ENCODE data around the gene PRR23E. TPM values are rescaled to one million over a fixed set of nuclear protein-coding genes. Genes with fewer than 3 reads are reported as not detected.

The PRR23E gene
- total RNA-seq, 1 donor from 2014 or later = not detected

DNA sequence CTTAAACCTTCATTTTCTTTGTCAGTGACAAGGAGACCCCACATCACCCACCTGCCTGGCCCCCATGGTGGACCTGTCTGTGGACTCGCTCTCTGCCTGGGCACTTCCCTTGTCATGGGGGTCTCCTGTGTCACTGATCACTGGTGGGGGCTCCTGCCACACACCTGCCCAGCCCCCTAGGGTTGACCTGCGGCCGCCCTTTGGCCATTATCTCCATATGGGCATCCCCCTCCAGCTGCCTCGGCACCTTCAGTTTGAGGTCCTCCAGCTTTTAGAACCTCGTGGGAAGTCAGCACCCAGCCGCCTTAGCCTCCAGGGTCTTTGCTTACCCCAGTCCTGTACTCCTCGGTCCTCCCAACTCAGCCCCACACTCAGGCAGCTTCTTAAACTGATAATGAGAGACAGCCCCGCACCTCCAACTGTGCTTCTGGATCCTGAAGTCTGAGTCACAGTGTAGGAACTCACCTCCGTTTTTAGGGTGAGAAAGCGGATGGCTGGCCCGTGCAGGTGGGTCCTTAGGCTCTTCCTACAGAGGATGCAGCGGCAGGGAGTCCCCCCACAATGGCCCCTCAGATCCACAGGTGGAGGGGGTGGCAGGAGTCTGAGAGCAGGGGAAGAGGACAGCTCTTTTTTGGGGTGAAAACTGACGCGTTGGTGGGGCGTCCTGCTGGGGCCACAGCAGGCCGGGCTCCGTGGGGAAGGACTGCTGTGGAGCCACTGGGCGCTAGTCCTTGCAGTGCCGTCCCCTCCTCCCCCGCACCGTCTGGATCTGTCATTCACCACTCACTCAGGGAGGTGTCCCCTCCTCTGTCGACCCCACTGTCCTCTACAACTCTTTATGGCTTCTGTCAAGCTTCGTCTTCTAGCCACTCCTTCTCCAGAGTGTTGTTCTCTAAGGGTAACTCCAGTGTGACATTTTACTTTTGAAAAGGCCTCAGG, 8.7 kb upstream of the PRR23E start:
- no peak for DNase-seq (ENCODE audit: low spot score)

DNA sequence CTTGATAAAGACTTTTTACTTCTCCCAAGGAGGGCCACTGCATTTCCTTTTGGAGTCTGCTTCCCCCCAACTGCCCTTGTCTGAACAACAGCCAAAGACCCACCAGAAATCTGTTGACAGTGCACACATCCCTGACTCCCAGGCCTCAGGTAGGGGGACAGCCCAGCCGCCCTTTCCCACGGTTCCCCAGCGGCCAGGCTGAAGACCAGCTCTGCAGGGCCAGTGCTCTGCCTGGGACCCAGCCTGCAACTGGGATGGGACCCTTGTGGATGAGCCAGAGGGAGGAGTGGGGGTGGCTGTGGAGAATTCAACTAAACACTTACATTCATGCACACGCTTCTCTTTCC, 8.1 kb upstream of the PRR23E start:
- DNase-seq (ENCODE audit: low spot score) = no peak

DNA sequence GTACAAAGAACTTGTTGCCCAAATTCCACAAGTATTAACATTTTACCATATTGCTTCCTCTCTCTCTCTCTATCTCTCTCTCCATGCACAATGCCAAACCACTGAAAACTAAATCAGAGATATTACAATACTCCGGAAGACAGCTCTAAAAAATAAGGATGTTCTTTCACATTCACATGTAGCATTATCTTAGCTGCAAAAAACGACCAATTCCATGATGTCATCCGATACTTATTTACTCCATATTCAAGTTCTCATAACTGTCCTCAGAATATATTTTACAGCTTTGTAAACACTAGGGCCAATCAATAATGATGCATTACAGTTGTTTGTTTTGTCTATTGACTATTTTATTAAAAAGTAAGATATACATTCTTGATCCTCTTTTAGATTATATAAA, 7.7 kb upstream of the PRR23E start:
- DNase-seq (ENCODE audit: low spot score) = no peak

DNA sequence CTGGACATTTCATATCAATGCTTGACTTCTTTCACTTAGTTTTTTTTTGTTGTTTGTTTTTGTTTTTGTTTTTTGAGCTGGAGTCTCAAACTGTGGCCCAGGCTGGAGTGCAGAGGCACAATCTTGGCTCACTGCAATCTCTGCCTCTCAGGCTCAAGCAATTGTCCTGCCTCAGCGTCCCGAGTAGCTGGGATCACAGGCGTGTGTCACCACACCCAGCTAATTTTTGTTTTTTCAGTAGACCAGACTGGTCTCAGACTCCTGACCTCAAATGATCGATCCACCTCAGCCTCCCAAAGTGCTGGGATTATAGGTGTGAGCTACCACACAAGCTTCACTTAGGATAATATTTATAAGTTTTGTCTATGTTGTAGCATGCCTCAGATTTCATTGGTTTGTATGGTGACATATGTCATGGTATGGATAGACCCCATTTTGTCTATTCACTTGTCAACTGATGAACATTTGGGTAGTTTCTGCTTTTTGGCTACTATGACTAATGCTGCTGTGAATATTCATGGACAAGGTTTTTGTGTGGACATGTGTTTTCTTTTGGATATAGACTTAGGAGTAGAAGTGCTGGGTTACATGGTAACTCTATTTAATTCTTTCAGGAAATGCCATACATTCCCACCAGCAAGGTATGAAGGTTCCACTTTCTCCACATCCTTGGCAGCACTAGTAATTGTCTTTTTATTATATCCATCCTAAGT, 6.8 kb upstream of the PRR23E start:
- no peak for DNase-seq (ENCODE audit: low spot score)

DNA sequence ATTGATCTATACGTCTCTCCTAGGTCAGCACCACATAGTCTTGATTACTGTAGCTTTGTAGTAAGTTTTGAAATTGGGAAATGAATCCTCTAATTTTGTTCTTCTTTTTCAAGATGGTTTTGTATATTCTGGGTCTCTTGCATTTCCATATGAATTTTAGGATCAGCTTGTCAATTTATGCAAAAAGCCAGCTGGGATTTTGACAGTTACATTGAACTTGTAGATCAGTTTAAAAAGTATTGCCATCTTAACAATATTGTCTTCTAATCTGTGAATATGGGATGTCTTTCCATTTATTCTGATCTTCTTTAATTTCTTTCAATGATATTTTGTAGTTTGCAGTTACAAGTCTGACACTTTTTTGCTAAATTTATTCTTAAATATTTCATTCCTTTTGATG, 5.6 kb upstream of the PRR23E start:
- no peak for DNase-seq (ENCODE audit: low spot score)

DNA sequence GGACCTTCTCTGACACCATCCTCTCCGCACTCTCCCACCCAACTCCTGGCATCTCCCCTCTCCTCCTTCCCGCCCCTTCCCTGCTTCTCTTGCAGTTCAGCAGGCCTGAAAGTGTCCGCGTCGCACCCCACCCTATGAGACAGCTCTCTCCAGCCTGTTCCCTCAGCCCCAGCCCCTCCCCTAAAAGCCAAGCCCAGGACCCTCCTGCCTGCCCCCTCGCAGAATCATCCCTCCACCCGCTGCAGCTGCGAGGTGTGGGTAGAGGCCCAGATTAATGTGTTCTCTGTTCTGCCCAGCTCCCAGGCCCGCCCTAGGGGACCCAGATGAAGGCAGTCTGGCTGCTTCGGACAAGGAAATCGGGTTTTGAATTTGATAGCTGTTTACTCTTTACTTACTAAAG, 410 bp downstream of the PRR23E start:
- DNase-seq (ENCODE audit: low spot score) = no peak

DNA sequence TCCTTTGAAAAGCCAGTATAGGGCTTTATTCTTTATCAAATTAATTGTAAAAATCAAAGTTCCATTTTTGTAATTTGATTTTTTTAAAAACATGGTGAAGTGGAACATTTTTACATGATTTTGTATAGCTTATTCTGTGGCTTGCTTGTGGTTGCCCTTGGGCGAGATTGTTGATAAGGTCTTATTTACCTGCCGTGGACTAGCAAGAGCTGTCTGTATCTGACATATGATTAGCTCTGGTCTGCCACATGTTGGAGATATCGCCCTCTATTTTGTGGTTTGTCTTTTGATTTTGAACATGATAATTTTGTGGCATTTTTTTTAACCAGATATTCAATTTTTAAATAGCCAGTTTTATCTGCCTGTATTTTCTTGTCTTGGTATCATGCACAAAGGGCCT, 844 bp downstream of the PRR23E start:
- DNase-seq (ENCODE audit: low spot score) = no peak

DNA sequence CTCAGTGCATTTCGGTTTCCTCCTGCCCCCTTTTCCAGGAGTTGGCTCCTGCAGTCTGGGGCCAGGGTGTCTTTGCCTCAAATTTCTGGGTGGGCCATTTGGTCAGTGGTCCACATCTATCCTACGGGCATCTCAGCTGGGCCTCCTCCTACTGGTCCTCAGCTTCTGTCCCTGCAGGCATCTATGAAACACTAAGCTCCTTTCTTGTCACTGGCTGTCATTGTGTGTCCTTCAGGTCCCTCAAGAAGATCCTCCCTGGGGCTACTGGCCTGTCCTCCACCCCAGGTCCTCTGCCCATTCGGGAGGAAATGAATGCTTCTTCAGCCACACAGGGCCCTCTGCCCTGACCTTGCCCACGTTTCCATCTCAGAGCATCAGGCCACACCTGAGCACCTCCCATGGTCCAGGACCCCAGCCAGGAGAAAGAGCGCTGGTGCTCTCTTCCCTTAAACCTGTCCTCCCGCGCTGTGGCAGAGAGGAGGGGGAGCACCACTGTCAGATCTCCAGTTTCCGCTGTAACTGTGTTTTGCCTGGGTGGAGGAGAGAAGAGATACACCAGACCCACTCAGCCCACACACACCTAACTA, 1.8 kb downstream of the PRR23E start:
- DNase-seq (ENCODE audit: low spot score) = no peak

DNA sequence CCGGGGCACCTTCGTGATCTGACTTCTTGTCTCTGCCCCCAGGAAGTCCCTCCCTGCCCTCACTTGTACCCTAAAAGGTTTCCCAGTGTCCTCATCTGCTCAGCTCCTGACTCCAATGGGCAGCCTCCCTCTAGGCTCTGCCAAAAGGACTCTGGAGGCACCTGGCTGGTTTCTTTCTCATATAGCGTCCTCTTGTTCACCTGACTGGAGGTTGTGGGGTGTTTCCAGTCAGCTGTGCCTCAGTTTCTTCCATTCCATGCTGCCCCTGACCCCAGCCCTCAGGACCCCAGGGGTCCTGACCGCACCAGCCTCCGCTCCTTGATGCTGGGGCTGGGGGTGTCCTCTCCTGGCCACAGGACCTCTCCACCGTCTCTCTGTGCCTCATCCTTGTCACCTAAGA, 2.5 kb downstream of the PRR23E start:
- no peak for DNase-seq (ENCODE audit: low spot score)

DNA sequence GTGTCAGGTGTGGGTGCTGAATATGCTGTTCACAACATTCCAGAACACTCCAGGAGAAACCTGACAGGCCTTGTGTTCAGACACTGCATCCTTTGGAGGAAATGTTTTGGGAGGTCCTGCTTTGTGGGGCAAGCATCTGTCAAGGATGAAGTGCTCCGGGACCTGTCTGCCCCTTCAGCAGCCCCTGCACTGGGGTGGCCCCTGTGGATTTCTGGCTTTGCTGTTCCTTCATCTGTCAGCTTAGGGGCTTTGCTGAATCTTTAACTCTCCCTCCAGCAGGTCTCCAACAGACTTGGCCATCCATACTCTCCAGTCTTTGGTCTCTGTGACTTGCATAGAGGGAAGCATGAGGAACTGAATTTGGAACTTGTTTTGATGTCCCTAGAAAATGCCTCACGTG, 3.1 kb downstream of the PRR23E start:
- no peak for DNase-seq (ENCODE audit: low spot score)

DNA sequence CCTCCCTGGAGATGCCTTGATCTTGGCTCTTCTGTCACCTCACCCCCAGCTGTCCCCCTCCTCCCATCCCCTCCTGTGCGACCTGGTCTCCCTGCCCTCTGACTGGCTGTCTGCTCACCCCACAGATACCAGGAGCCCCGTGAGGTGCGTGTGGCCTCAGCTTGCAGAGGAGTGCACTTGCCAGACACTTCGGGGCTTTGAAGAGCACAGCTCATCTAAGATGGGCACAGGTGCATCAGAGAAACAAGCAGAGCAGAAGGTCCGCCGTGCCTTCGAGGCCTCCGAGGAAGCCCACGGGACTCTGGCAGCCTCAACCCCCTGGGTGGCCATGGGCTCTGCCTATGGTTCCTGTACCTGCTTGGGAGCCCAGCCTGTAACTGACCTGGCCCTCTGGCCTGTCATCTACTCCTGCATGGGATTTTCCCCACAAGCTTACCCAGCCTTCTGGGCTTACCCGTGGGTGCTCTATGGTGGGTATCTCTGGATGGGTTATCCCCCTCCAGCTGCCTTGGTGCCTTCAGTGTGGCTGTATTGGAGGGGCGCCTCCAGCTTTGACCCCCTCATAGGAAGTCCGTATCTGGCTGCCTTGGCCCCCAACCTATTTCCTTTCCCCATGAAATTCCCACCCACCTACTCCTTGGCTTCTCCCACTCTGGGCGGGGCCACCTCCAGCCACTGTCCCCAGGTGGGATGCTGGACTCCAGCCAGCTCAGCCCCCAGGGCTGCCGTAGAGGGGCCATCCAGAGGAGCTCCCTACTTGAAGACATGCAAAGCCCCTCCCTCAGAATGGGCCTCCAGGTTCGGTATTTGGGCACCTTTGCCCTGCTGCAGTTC, 3.8 kb downstream of the PRR23E start:
- no peak for DNase-seq (ENCODE audit: low spot score)

DNA sequence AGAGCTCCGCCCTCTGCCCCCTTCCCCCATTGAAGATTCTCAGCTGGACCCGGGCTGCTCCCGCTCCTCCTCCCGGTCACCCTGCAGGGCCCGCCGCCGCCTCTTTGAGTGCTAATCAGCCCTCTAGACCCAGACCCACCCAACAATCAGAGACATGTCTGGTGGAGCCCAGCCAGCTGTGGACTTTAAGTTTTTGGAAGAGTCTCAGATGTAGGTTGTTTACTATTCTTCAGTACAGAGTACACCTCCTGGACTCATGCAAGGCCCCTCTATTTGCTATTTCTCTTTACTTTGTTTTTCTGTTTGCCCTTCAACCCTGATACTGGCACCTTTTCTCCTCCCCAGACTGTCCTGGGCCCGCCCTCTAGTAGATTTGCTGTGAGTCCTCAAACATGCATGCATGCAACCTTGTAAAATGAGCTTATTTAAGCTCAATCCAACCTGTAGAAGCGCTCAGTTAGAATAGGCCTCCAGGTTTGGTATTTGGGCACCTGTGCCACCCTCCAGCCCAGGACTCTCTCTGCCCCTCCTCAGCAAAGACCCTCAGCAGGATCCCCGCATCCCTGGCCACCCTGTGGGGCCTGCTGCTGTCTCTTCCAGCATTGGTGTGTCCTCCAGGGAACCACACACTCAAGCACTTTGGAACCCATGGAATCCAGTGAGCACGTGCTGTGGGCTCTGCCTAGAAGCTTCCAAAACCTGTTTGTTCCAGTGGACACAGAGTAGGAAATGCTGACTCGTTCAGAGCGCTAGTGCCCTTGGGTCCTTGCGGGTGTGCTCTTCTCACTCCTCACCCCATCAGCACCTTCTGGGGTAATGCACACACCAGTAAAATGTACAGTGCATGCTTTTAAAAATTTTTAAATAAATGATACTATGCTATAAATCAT, 4.6 kb downstream of the PRR23E start:
- DNase-seq (ENCODE audit: low spot score) = no peak

DNA sequence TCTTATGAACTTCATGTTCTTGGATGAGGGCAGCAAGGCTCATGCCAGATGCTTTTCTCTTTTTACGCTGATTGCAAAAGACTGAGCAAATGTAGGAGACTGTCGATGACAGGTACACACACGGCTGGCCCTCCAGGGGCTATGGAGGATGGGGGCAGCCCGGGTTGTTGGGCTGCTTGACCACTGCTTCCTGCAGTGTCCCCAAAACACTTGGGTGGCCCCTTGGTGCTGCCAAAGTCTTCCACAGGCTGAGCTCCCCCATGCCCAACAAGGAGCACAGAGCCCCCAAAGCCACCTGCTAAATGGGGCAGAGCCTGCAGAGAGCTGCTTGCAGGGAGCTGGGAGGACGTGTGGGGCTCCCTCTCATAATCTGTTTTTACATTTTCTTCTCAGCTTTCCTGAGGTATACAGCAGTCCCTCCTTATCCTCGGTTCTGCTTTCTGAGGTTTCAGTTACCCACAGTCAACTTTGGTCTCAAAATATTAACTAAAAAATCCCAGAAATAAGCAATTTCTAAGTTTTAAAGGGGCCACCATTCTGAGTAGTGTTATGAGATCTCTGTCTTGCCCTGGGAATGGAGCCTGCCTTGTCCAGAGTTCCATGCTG, 7.3 kb downstream of the PRR23E start:
- DNase-seq (ENCODE audit: low spot score) = no peak

DNA sequence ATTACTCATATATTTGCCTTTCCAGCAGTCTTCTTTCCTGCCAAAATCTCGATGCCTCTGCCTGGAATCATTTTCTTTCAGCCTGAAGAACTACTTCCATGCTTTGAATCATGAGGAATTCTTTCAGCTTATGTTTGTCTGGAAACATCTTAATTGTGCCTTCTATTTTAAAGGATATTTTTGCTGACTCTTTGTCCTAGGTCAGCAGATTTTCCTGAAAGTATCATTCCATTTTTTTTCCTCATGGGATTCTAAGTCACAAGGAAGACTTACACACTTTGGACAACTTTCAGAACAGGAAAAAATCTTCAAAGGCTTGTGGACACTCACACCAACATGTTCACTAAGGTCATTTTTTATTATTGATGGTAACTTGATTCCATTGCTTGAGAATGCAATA, 10.1 kb downstream of the PRR23E start:
- DNase-seq (ENCODE audit: low spot score) = peak; percentile 3

DNA sequence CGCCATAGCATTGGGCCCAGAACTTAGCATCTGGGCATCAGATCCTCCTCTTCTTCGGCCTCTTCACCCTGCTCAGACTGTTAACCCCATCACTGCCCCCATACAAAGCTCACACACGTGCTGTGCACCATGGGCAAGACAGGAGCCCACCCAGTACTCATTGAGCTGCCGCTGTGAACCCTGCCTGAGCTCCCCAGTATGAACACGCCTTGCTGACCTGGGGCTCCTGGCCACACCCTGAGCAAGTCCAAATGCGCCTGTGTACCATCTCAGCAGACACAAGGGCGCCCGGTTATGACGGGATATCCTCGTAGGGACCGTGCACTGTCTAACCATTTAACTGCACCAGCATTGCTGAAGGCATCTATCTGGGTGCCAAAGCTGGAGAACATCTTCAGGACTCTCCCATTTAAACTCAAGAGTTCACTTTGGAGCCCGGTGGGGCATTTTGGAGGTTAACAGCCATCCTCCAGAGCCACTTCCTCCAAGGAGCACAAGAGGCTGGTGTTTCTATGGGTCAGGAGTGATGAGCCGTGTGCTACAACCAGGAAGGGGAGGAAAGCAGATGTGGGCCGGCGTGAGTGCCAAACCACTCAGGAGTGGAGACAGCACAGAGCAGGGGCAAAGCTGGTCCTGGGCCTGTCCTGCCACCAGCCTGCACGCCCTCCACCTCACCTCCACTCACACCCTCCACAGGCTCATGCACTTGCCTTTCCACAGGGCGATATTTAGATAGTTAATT, 12.1 kb downstream of the PRR23E start:
- no peak for DNase-seq (ENCODE audit: low spot score)

DNA sequence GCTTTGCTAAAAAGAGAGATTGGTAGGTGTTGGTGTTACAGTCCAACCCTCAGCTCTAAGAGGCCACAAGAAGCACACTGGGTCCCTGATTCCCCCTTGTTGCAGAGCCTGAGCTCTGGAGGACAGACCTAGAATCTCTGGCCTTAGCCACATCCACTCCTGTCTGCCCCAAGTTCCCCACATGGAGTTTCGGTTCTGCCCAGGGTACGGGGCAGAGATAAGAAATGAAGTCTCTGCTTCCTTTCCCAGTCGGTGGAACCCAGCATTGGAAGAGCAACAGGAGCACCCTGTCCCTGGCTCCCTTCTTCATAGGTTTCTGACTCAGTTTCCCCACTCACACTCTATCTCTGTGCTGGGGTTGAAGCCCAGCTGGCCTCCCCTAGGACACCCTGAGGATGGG, 13.2 kb downstream of the PRR23E start:
- no peak for DNase-seq (ENCODE audit: low spot score)

DNA sequence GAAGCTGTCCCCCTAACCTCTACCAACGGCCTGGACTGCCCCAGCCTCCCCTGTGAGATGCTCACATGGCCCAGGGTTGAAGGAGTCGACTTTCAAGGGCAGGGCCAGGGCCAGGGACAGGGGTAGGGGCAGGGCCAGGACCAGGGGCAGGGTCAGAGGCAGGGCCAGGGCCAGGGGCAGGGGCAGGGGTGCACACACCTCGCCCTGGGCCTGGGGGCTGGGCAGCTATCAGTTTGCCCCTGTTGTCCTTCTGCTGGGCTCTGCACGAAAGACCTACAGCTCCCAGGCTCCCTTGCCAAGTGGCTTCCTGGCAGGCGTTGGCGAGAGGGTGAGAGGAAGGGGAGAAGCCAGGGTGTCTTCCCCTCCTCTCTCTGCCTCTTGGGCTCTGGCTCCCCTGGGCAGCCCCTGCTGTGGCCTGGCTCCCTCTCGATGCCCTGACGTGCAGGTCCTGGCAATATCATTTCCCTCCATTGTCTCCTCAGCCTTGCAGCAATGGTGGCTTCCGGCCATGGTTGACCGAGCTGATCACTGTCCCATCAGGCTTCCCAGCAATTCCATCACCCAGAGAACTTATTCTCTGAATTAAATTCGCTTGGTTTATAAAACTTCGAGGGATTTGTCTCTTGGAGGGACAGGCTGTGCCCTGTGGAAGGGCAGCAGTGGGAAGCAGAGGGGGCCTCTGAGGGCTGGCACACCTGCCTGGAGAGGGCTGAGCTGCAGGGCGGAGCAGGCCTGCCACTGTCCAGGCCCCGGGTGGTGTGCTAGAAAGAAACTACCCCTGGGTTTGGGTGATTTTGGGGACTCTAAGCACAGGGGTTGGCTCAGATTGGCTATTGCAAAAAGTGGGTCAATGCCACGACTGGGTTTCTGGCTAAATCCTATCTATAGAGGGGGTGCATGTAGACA, 13.9 kb downstream of the PRR23E start:
- DNase-seq (ENCODE audit: low spot score) = no peak

DNA sequence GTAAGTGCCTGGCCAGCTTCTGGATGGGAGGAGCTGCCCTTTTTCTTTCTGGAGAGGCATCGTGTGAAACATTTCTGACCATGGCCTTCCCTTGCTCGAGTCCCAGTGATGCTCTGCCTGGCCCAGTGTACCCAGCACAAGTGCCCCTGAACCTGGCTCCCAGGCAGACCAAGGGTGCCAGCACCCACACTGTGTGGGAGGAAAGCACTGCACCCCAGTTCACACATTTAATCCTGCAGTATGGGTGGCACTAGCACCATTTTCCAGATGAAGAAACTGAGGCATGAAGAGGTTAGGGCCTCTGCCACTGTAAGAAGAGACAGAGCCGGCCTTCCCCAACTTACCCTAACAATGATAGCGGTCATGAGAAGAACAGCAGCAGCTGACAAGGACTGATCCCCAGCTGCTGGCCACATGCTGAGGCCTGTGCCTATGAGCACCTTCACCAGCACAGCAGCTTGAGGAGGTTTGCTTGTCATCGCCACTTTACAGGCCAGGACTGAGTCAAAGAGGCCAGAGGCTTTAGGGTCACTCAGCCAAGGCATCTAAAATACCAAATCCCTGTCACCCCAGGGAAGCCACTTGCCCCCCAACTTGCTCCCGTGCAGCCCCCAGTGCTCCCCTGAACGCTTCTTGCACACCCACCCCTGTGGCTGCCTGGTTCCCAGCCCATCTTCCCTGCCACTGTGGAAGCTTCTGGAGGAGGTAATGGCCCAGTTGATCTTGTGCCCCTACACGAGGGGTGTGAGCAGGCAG, 15.0 kb downstream of the PRR23E start:
- DNase-seq (ENCODE audit: low spot score) = no peak

Measured in umbilical cord (tissue), 2 donors.